Subcutaneous abdominal adipose tissue (tissue), 5 donors: ENCODE data around the gene ANKRD7.
"Not testable (repeated sequence)": the region's sequence is repeated elsewhere in the genome, so short reads cannot be mapped to it uniquely, and the experiment has no call there.

ENCODE experiments used
- H3K27ac ChIP-seq: one replicate; pipeline ENCODE4 v1.7.0; 2013; ENCODE audit warnings: low read depth, mild to moderate bottlenecking, inconsistent platforms, low read length, moderate library complexity
- H3K27me3 ChIP-seq, 5 donors: one replicate each; pipeline ENCODE4 v1.7.0; 2013; ENCODE audit warnings: low read length in 5 of 5, inconsistent platforms in 1 of 5; ENCODE audit not compliant: control insufficient read depth in 5 of 5, insufficient read depth in 4 of 5
- H3K36me3 ChIP-seq, 5 donors: one replicate each; pipeline ENCODE4 v1.7.0; 2013; ENCODE audit warnings: low read length in 5 of 5; ENCODE audit not compliant: control insufficient read depth in 5 of 5, insufficient read depth in 5 of 5
- H3K4me1 ChIP-seq, 5 donors: one replicate each; pipeline ENCODE4 v1.7.0; 2013; ENCODE audit warnings: low read length in 5 of 5, mild to moderate bottlenecking in 3 of 5, moderate library complexity in 1 of 5; ENCODE audit not compliant: control insufficient read depth in 5 of 5, insufficient read depth in 5 of 5
- H3K4me3 ChIP-seq, 5 donors: one replicate each; pipeline ENCODE4 v1.7.0; 2013; ENCODE audit warnings: low read length in 5 of 5, low read depth in 1 of 5
- H3K9ac ChIP-seq, 5 donors: one replicate each; pipeline ENCODE4 v1.7.0; 2013; ENCODE audit warnings: low read length in 5 of 5, mild to moderate bottlenecking in 4 of 5, moderate library complexity in 3 of 5
- H3K9me3 ChIP-seq, 5 donors: one replicate each; pipeline ENCODE4 v1.7.0; 2013; ENCODE audit warnings: low read length in 5 of 5; ENCODE audit not compliant: control insufficient read depth in 5 of 5
- donor health status: healthy.
- donor health status: healthy.
- donor health status: healthy.
- donor health status: healthy.
- donor health status: healthy.

ANKRD7 gene

DNA sequence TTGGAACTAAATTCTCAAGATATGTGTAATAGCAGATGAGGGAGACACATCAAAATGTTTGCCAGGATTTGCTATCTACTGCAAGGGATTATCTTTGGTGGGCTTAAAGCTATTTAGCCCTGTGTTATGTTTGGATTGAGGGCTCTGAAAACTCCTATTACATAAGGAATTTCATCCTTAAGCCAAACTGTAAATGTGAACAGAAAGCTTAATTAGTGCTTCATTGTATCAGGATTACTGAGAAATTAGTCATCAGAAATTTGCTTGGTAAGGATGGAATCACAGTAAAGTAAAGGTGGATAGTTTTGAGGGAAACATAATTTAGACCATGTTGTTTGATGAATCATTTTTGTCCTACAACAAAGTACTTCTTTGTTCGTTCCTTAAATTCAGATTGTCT is 8.3 kb downstream of the ANKRD7 start:
- Histone ChIP-seq H3K9ac (no peak overlapping the region), H3K27ac (no peak overlapping the region), H3K9me3 (no peaks in the 10 kb centered on the region), H3K4me1 (no peaks in the 10 kb centered on the region), H3K4me3 (no peak overlapping the region), H3K36me3 (no peaks in the 10 kb centered on the region), H3K27me3 (no peaks in the 10 kb centered on the region)

DNA sequence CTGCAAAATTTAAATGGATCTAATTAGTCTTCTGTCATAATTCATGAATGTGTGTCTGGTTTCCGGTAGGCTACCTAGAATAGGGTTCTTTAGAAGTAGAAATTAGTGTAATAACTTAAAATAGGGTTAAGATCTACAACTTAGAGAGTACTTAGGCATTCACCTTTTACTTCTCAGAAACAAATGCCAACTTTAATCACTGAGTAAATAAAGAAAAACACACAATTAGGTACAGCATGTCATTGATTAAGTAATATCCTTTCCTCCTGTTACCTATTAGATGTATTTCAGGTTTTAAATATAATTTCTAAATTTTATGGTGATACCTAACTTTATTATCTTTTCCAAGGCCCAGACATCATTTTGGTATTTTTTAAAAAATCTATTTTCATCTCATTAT is 9.3 kb downstream of the ANKRD7 start:
- no peak overlapping the region for H3K9ac ChIP-seq
- H3K27ac ChIP-seq, result no peak overlapping the region
- H3K4me1 ChIP-seq, result no peaks in the 10 kb centered on the region
- H3K9me3 ChIP-seq, result no peaks in the 10 kb centered on the region
- H3K36me3 ChIP-seq, result no peaks in the 10 kb centered on the region
- H3K4me3 ChIP-seq, result no peak overlapping the region
- no peaks in the 10 kb centered on the region for H3K27me3 ChIP-seq

DNA sequence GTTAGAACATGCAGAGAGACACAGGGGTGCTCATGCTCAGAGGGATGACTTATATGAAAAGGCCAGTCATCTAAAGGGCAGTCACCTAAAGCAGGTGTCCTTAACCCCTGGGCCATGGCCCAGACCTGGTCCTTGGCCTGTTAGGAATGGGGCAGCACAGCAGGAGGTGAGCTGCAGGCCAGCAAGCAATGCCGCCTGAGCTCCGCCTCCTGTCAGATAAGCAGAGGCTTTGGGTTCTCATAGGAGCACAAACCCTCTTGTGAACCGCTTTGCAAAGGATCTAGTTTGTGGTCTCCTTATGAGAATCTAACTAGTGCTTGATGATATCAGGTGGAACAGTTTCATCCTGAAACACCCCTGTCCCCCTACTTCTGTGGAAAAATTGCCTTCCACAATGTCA is 14.5 kb downstream of the ANKRD7 start:
- Histone ChIP-seq H3K9me3 (no peaks in the 10 kb centered on the region), H3K9ac (no peak overlapping the region), H3K27ac (no peak overlapping the region), H3K4me1 (no peaks in the 10 kb centered on the region), H3K36me3 (no peaks in the 10 kb centered on the region), H3K4me3 (no peak overlapping the region), H3K27me3 (no peaks in the 10 kb centered on the region)

DNA sequence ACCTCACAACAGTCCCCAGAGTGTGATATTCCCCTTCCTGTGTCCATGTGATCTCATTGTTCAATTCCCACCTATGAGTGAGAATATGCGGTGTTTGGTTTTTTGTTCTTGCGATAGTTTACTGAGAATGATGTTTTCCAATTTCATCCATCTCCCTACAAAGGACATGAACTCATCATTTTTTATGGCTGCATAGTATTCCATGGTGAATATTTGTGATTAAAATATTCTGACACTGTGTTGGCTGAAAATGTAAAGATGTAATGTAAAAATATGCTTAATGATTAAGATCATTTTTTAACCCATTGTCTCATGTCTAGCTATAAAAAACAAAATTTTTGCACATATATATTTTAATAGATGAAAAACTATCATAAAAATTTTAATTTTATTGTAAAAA is 15.8 kb downstream of the ANKRD7 start:
- not testable (repeated sequence) for H3K9me3 ChIP-seq, H3K9ac ChIP-seq, H3K27me3 ChIP-seq

DNA sequence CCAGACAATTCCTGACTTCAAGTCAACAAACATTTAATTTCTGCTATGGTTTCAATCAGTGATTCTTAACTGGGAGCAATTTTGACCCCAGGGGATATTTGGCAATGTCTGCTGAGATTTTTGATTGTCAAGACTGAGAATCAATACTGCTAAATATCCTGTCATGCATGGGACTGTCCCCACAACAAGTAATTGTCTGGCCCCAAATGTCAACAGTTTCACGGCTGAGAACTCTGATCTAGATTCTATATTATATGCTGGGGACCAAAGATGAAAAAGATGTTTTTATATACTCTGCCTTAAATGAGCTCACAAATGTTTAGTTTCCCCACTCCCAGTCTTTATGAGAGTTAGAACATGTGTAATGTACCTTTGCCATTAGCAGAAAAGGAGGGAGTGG is 19.2 kb downstream of the ANKRD7 start:
- Histone ChIP-seq H3K36me3 (no peaks in the 10 kb centered on the region), H3K9ac (no peak overlapping the region), H3K4me1 (no peaks in the 10 kb centered on the region), H3K9me3 (no peaks in the 10 kb centered on the region), H3K4me3 (no peak overlapping the region), H3K27me3 (no peaks in the 10 kb centered on the region), H3K27ac (no peak overlapping the region)

More for the DNA sequence above, 15.8 kb downstream of the ANKRD7 start:
- H3K4me1 ChIP-seq, H3K4me3 ChIP-seq, H3K36me3 ChIP-seq, H3K27ac ChIP-seq: not testable (repeated sequence)

DNA sequence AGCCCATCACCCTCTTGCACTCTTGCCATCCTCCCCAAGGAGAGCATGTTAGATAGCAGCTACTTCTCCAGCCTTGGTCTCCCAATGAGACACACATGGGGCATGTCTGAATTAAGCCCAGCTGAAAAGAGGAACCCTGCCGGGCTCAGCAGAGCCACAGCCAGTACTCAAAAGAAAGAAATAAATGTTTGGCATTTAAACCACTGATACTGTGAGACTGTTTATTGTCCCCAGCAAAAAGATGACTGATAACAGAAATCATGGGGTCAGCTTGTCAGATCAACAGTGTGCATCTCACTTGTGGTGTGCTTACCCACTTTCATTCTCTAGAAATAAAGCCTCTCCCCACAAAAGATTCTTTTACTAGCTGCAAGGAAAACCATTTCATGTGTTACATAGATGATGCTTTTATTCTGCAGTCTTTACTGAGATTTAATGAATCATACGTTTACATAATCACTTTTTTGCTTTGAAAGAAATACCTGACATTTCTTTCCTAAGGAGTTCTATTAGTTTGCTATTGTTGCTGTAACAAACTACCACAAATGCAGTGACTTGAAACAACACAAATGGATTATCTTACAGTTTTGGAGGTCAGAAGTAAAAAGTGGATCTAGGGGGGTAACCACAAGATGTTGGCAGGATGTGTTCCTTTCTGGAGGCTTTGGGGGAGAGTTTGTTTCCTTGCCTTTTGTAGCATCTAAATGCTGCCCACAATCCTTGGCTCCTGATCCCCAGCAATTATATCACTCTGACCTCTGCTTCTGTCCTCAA is 20.9 kb downstream of the ANKRD7 start:
- Histone ChIP-seq H3K27ac (no peak overlapping the region), H3K4me1 (no peaks in the 10 kb centered on the region), H3K9me3 (no peaks in the 10 kb centered on the region), H3K36me3 (no peaks in the 10 kb centered on the region), H3K4me3 (no peak overlapping the region), H3K27me3 (no peaks in the 10 kb centered on the region), H3K9ac (no peak overlapping the region)

DNA sequence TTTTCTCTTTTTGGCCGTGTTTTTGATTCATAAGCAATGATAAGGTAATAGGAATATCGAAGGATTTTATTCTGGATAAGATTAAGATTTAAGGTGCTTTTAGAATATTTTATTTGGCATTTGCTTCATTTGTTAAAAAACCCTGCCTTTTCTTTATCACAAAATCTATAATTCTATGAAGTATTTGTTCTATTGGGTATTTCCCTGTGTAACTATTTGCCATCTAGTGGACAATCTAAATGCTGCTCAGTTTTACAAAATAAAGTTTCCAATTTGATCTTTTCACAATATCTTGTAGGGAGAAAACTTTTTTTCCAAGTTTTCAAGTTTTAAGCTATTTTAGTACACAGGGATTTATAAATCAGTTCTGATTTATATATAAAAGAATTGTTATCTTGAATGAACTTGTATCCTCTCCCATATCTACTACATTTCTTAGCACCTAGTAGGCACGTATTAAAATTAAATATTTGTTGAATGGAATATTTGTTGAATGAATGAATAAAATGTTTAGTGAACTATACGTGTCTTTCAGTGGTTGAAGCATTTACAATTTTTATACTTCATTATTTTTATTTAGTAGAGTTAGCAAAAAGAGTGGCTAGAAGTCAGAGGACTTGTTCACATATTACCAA is 26.5 kb downstream of the ANKRD7 start:
- no peaks in the 10 kb centered on the region for H3K4me1 ChIP-seq
- H3K9ac ChIP-seq, result no peak overlapping the region
- no peak overlapping the region for H3K4me3 ChIP-seq
- no peaks in the 10 kb centered on the region for H3K27me3 ChIP-seq
- H3K36me3 ChIP-seq, result no peaks in the 10 kb centered on the region
- no peak overlapping the region for H3K27ac ChIP-seq
- H3K9me3 ChIP-seq, result no peaks in the 10 kb centered on the region

DNA sequence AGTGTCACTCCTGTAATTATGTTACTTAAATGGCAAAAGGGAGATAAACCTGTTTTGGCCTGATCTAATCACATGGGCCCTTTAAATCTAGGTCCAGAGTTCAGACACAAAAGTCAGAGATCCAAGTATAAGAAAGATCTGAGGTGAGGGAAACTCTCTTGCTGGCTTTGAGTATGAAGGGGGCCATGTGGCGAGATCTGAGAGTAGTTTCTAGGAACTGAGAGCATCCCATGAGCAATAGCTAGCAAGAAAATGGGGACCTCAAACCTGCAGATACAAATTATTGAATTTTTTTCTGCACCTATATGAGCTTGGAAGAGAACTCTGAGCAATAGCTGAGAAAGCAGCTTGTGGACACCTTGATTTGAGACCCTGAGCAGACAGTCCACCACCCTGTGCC is 27.6 kb downstream of the ANKRD7 start:
- no peak overlapping the region for H3K9ac ChIP-seq
- H3K36me3 ChIP-seq, result no peaks in the 10 kb centered on the region
- no peaks in the 10 kb centered on the region for H3K4me1 ChIP-seq
- H3K4me3 ChIP-seq, result no peak overlapping the region
- H3K9me3 ChIP-seq, result no peaks in the 10 kb centered on the region
- no peak overlapping the region for H3K27ac ChIP-seq
- H3K27me3 ChIP-seq, result no peaks in the 10 kb centered on the region

DNA sequence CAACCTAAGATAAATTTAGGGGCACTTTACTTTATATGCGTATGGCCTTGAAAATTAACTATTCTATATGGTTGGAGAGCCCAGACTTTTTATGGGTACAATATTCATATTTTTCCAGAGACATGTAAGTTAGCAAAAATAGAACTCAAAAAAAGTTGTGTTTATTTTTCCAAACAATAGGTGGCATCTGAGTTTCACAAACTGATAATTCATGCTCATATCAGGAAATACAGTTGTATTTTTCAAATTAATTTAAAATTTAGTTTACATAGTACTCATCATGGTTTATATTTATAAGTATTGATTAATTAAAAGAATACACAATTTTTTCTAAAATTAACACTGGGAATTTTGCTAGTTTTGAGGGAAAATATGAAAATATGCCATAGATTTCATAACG is 34.6 kb downstream of the ANKRD7 start:
- no peak overlapping the region for H3K9ac ChIP-seq
- no peaks in the 10 kb centered on the region for H3K9me3 ChIP-seq
- H3K4me3 ChIP-seq, result no peak overlapping the region
- H3K36me3 ChIP-seq, result no peaks in the 10 kb centered on the region
- H3K27ac ChIP-seq, result no peak overlapping the region
- no peaks in the 10 kb centered on the region for H3K4me1 ChIP-seq
- no peaks in the 10 kb centered on the region for H3K27me3 ChIP-seq

DNA sequence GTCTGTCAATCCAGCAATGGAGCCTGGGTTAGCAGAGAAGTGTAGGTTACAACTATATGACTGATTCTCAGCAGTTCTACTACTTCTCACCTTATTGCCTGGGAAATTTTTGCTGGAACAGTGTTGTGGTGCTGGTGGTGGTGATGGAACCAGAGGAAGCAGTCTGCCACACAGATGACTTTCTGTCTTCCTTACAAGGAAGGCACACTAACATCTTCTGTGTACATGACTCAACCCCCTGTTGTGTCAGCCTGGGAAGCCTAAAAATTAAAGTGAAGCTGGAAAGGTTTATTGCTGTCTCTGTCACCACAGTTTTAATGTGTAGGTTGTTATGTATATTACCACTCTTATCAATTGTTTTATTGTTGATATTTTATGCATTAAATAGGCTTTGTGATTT is 40.3 kb downstream of the ANKRD7 start:
- H3K4me1 ChIP-seq, result no peaks in the 10 kb centered on the region
- no peaks in the 10 kb centered on the region for H3K27me3 ChIP-seq
- no peaks in the 10 kb centered on the region for H3K9me3 ChIP-seq
- H3K4me3 ChIP-seq, result no peak overlapping the region
- H3K27ac ChIP-seq, result no peak overlapping the region
- no peaks in the 10 kb centered on the region for H3K36me3 ChIP-seq
- no peak overlapping the region for H3K9ac ChIP-seq
